B cell (primary cell): ENCODE data around the gene CEP41. TPM values are rescaled to one million over a fixed set of nuclear protein-coding genes. Genes with fewer than 3 reads are reported as not detected.

Source experiments
- ATAC-seq: fragments of 200-7000 bp; cut with Tn5 transposase; one replicate; pipeline ENCODE4 v1.10.0; 2021; ENCODE audit warnings: low read depth, mild to moderate bottlenecking, moderate number of reproducible peaks, moderate library complexity
- CTCF ChIA-PET: fragments of 350-600 bp; sonication (Branson Sonifier 250); formaldehyde crosslinking; loops from one replicate; lab custom pipeline; 2021; ENCODE audit warnings: antibody characterized with exemption, inconsistent platforms; lab: Charles Lee
- POLR2A ChIA-PET: fragments of 350-600 bp; sonication (Branson Sonifier 250); formaldehyde crosslinking; loops from one replicate; lab custom pipeline; 2021; ENCODE audit warnings: antibody characterized with exemption; lab: Charles Lee
- DNase-seq: peaks from one replicate; pipeline ENCODE4 v3.0.0; 2013
- H2AFZ ChIP-seq: 2 replicates; pipeline ENCODE4 v1.6.1; 2012; ENCODE audit warnings: mild to moderate bottlenecking, low read depth, low read length; ENCODE audit not compliant: insufficient read depth, poor library complexity, severe bottlenecking
- H3K27ac ChIP-seq, 2 donors: 1 replicate in 1 of 2; 2 replicates in 1 of 2; pipeline ENCODE4 v1.5.1; 2012 to 2013; ENCODE audit warnings: low read length in 2 of 2, mild to moderate bottlenecking in 2 of 2, moderate library complexity in 1 of 2
- H3K27me3 ChIP-seq, 4 experiments: fragments of 200-600 bp in 1 of 4; sonication (generic) in 1 of 4; replicated peaks in 1 of 4; 1 replicate in 2 of 4; 2 replicates in 2 of 4; pipeline versions ENCODE4 v1.6.1 to v1.7.0; 2013 to 2016; ENCODE audit warnings: low read length in 3 of 4, mild to moderate bottlenecking in 2 of 4, mixed read lengths in 1 of 4, moderate library complexity in 1 of 4; ENCODE audit not compliant: insufficient read depth in 4 of 4, control insufficient read depth in 3 of 4; ENCODE audit errors: control extremely low read depth in 1 of 4
- H3K36me3 ChIP-seq, 2 experiments: replicated peaks in 1 of 2; 1 replicate in 1 of 2; 2 replicates in 1 of 2; pipeline versions ENCODE4 v1.6.1 to v1.7.1; 2013; ENCODE audit warnings: low read length in 1 of 2; ENCODE audit not compliant: insufficient read depth in 2 of 2, control insufficient read depth in 1 of 2; ENCODE audit errors: control extremely low read depth in 1 of 2, extremely low read depth in 1 of 2
- H3K4me1 ChIP-seq, 2 donors: fragments of 200-600 bp in 1 of 2; sonication (generic) in 1 of 2; 1 replicate in 1 of 2; 2 replicates in 1 of 2; pipeline versions ENCODE4 v1.5.1 to v1.6.1; 2013 to 2017; ENCODE audit warnings: low read length in 2 of 2; ENCODE audit not compliant: control insufficient read depth in 2 of 2, insufficient read depth in 2 of 2
- H3K4me2 ChIP-seq: replicated peaks from 2 replicates; pipeline ENCODE3; 2012; ENCODE audit warnings: mild to moderate bottlenecking, low read depth, low read length; ENCODE audit not compliant: poor library complexity, severe bottlenecking
- H3K4me3 ChIP-seq, 5 experiments: fragments of 200-600 bp in 1 of 5; sonication (generic) in 1 of 5; 1 replicate in 3 of 5; 2 replicates in 2 of 5; pipeline versions ENCODE4 v1.5.1 to v1.7.0; 2011 to 2016; ENCODE audit warnings: low read length in 4 of 5, mild to moderate bottlenecking in 4 of 5, low read depth in 2 of 5, control low read depth in 1 of 5, moderate library complexity in 1 of 5; ENCODE audit not compliant: insufficient read depth in 1 of 5; ENCODE audit errors: control extremely low read depth in 1 of 5, extremely low read depth in 1 of 5
- H3K79me2 ChIP-seq: fragments of 200-600 bp; sonication (generic); one replicate; pipeline ENCODE4 v1.6.0; 2016; ENCODE audit warnings: low read length; ENCODE audit not compliant: control insufficient read depth, insufficient read depth
- H3K9ac ChIP-seq: fragments of 200-600 bp; sonication (generic); 2 replicates; pipeline ENCODE4 v1.6.1; 2017; ENCODE audit warnings: mild to moderate bottlenecking, low read length, moderate library complexity
- H3K9me3 ChIP-seq, 3 donors: one replicate each; pipeline versions ENCODE4 v1.6.1 to v1.7.1; 2013; ENCODE audit warnings: low read length in 2 of 3; ENCODE audit not compliant: control insufficient read depth in 2 of 3, insufficient read depth in 1 of 3; ENCODE audit errors: control extremely low read depth in 1 of 3
- H4K20me1 ChIP-seq: 2 replicates; pipeline ENCODE4 v1.6.0; 2012; ENCODE audit warnings: mild to moderate bottlenecking, low read length; ENCODE audit not compliant: insufficient read depth, control insufficient read depth, poor library complexity, severe bottlenecking
- H3K27ac Mint-ChIP-seq: one replicate; pipeline ENCODE4 v1.8.0; 2021; ENCODE audit warnings: mixed read lengths
- H3K27me3 Mint-ChIP-seq: one replicate; pipeline ENCODE4 v1.8.0; 2021; ENCODE audit warnings: mixed read lengths
- H3K4me1 Mint-ChIP-seq: one replicate; pipeline ENCODE4 v1.8.0; 2021; ENCODE audit warnings: mixed read lengths
- H3K4me3 Mint-ChIP-seq: one replicate; pipeline ENCODE4 v1.8.0; 2021; ENCODE audit warnings: mixed read lengths
- H3K9me3 Mint-ChIP-seq: one replicate; pipeline ENCODE4 v1.8.0; 2022; ENCODE audit warnings: mixed read lengths; ENCODE audit not compliant: insufficient read depth
- EZH2 ChIP-seq: IDR thresholded peaks from 2 replicates; pipeline ENCODE4 v1.6.1; 2012; ENCODE audit warnings: borderline replicate concordance, low read depth, mild to moderate bottlenecking, moderate library complexity, low read length; ENCODE audit not compliant: insufficient read depth, poor library complexity, severe bottlenecking
- WGBS: methylation state at CpG from one replicate; pipeline ENCODE4 v1.1.5; 2013; ENCODE audit warnings: missing lambda C conversion rate; ENCODE audit not compliant: insufficient coverage; 5-methylcytosine and 5-hydroxymethylcytosine counted together
- intact Hi-C: fragments of 100-400 bp; cut with micrococcal nuclease; formaldehyde crosslinking; loops from one replicate; pipeline ENCODE4 v1.10.0; 2022
- polyA plus RNA-seq: library from polyadenylated mRNA; depleted of rRNA; stranded (reverse); fragments of >200 nt; gene quantifications from 2 replicates; pipeline ENCODE4 v1.2.3, GENCODE V29; 2012
- total RNA-seq, 2 donors: library from RNA; stranded (reverse); fragments of 120-200 nt in 1 of 2; gene quantifications; 1 replicate in 1 of 2; 2 replicates in 1 of 2; pipeline versions ENCODE4 v1.2.3 to v1.2.4, GENCODE V29; 2013 to 2022
- TF ChIP-seq, protein P1 (sequence below): fragments of 200-600 bp; IDR thresholded peaks from one replicate; pipeline ENCODE4 v1.8.0; 2022; ENCODE audit warnings: antibody characterized with exemption, mild to moderate bottlenecking

Gene CEP41
- total and polyA plus RNA-seq, 2 donors (not counting 1 experiment from before 2014, with no cell fraction given) = 3.4 to 5.9 TPM

DNA sequence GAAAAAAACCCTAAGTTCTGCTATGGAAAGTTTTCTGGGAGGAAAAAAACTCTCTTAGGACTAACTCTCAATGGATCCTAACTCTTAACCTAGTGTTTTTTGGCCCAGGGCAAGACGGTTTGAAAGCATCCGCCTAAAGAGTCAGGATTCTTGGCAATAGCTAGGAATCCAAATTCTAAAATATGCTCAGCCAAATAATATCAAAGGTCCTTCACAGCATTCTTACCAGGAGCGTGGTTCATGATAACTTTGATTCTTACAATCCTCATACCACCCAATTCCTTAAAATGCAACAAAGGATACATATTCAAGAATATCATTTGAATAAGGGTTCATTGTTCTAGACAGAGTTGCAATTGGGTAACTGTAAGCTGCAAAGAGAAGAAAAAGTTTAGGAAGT is 39.2 kb downstream of the CEP41 start:
- Histone ChIP-seq H3K27ac (no peak overlapping the region), H3K4me1 (no peaks in the 10 kb centered on the region), H4K20me1 (no peaks in the 10 kb centered on the region), H2AFZ (no peak overlapping the region), H3K9ac (no peak overlapping the region), H3K36me3 (peaks cover 3% of the 10 kb centered on the region in 2 experiments), H3K4me2 (no peak overlapping the region), H3K27me3 (no peaks in the 10 kb centered on the region), H3K9me3 (no peaks in the 10 kb centered on the region), H3K79me2 (no peaks in the 10 kb centered on the region), H3K4me3 (no peak overlapping the region)
- intact Hi-C loops = no loop called here
- H3K4me3 Mint-ChIP-seq = no peak overlapping the region
- POLR2A ChIA-PET = no interaction called here
- CTCF ChIA-PET = no interaction called here
- no peaks in the 10 kb centered on the region for H3K9me3 Mint-ChIP-seq
- no peak overlapping the region for H3K27ac Mint-ChIP-seq
- no CpG with 5 or more reads among the region's 3 CpGs for WGBS
- DNase-seq (no peak), ATAC-seq (no peak)
- H3K4me1 Mint-ChIP-seq = no peaks in the 10 kb centered on the region
- no peaks in the 10 kb centered on the region for H3K27me3 Mint-ChIP-seq
- TF ChIP-seq EZH2 = no peak
- TF ChIP-seq, protein P1, sequence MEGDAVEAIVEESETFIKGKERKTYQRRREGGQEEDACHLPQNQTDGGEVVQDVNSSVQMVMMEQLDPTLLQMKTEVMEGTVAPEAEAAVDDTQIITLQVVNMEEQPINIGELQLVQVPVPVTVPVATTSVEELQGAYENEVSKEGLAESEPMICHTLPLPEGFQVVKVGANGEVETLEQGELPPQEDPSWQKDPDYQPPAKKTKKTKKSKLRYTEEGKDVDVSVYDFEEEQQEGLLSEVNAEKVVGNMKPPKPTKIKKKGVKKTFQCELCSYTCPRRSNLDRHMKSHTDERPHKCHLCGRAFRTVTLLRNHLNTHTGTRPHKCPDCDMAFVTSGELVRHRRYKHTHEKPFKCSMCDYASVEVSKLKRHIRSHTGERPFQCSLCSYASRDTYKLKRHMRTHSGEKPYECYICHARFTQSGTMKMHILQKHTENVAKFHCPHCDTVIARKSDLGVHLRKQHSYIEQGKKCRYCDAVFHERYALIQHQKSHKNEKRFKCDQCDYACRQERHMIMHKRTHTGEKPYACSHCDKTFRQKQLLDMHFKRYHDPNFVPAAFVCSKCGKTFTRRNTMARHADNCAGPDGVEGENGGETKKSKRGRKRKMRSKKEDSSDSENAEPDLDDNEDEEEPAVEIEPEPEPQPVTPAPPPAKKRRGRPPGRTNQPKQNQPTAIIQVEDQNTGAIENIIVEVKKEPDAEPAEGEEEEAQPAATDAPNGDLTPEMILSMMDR = no peak

DNA sequence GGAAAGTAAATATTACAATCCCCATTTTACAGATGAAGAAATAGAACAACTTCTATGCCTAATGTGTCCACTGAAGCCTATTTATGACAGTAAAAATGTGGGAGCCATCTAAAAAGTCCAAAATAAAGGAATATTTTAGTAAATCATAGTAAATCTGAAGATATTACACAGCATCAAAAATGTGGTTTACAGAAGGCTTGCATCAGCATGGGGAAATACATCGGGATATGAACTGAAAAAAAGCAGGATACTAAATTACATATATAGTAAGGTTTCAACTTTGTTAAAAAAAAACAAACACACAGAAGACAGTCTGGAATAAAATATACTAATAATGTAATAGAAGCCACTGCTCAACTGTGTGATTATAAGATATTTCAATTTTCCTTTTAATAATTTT is 39.7 kb downstream of the CEP41 start:
- no peak overlapping the region for H3K4me3 Mint-ChIP-seq
- CTCF ChIA-PET = no interaction called here

More for the DNA sequence above, 39.7 kb downstream of the CEP41 start:
- Mint-ChIP-seq H3K27ac (no peak overlapping the region), H3K27me3 (no peaks in the 10 kb centered on the region), H3K9me3 (no peaks in the 10 kb centered on the region), H3K4me1 (no peaks in the 10 kb centered on the region)
- no peaks in the 10 kb centered on the region for H3K9me3 ChIP-seq
- H3K79me2 ChIP-seq = no peaks in the 10 kb centered on the region
- ATAC-seq = no peak
- no peaks in the 10 kb centered on the region for H4K20me1 ChIP-seq
- no peaks in the 10 kb centered on the region for H3K4me1 ChIP-seq
- H3K36me3 ChIP-seq = peaks cover 3% of the 10 kb centered on the region in 2 experiments
- H3K27ac ChIP-seq = no peak overlapping the region
- no peak overlapping the region for H3K4me2 ChIP-seq
- DNase-seq = no peak
- intact Hi-C loops = no loop called here
- no peak overlapping the region for H3K9ac ChIP-seq
- no peak overlapping the region for H3K4me3 ChIP-seq
- TF ChIP-seq, protein P1 = no peak
- TF ChIP-seq EZH2 = no peak
- WGBS = no CpG with 5 or more reads among the region's 1 CpG
- H2AFZ ChIP-seq = no peak overlapping the region
- H3K27me3 ChIP-seq = no peaks in the 10 kb centered on the region
- POLR2A ChIA-PET = no interaction called here
